Transverse colon (tissue), 4 donors: ENCODE measurements around the gene ZNRF3. TPM values are rescaled to one million over a fixed set of nuclear protein-coding genes. Genes with fewer than 3 reads are reported as not detected.

Experiments
- DNase-seq: peaks from one replicate; pipeline ENCODE4 v3.0.0-alpha.2; 2019
- H3K27ac ChIP-seq, 4 donors: fragments of 200-600 bp; sonication (generic); 2 replicates each; pipeline ENCODE4 v1.5.1; 2016 to 2018; ENCODE audit warnings: inconsistent platforms in 4 of 4
- H3K27me3 ChIP-seq: fragments of 200-600 bp; sonication (generic); 2 replicates; pipeline ENCODE4 v1.5.1; 2017; ENCODE audit warnings: inconsistent platforms
- H3K36me3 ChIP-seq, 4 donors: fragments of 200-600 bp; sonication (generic); 2 replicates each; pipeline ENCODE4 v1.5.1; 2017 to 2019; ENCODE audit warnings: inconsistent platforms in 4 of 4
- H3K4me1 ChIP-seq, 4 donors: fragments of 200-600 bp; sonication (generic); 2 replicates each; pipeline ENCODE4 v1.5.1; 2017 to 2020; ENCODE audit warnings: inconsistent platforms in 4 of 4
- H3K4me3 ChIP-seq, 4 donors: fragments of 200-600 bp; sonication (generic); 1 replicate in 1 of 4; 2 replicates in 3 of 4; pipeline versions ENCODE4 v1.5.1 to v1.6.1; 2017 to 2019; ENCODE audit warnings: inconsistent platforms in 4 of 4
- H3K9me3 ChIP-seq, 2 donors: fragments of 200-600 bp; sonication (generic); 2 replicates each; pipeline ENCODE4 v1.5.1; 2017 to 2019; ENCODE audit warnings: inconsistent platforms in 2 of 2
- EP300 ChIP-seq: sonication (generic); formaldehyde crosslinking; IDR thresholded peaks from one replicate; pipeline ENCODE4 v1.6.1; 2017; ENCODE audit warnings: antibody characterized with exemption, low read depth
- POLR2A ChIP-seq: fragments of 450-650 bp; IDR thresholded peaks from one replicate; pipeline ENCODE4 v1.6.1; 2016; ENCODE audit warnings: antibody characterized with exemption, mild to moderate bottlenecking, moderate library complexity
- POLR2AphosphoS5 ChIP-seq, 3 donors: sonication (generic); formaldehyde crosslinking; IDR thresholded peaks; one replicate each; pipeline ENCODE4 v1.6.1; 2016; ENCODE audit warnings: antibody characterized with exemption in 3 of 3
- WGBS, 2 donors: methylation state at CpG; one replicate each; pipeline ENCODE4 v1.1.5; 2018; ENCODE audit warnings: low coverage in 1 of 2; 5-methylcytosine and 5-hydroxymethylcytosine counted together
- in situ Hi-C, 4 donors: fragments of 200-750 bp; cut with MboI; loops; one replicate each; pipeline versions ENCODE4 v1.15.0 to v1.15.1; 2017; ENCODE audit warnings: low sequenced_read_pairs in 3 of 4, low pct_ligation_motif_present in 1 of 4, low pct_unique_long_range_greater_than_20kb in 1 of 4
- intact Hi-C: fragments of 100-400 bp; cut with DNase I; formaldehyde crosslinking; loops from one replicate; pipeline ENCODE4 v1.15.1; 2023; ENCODE audit warnings: low total_unique reads
- total RNA-seq, 4 donors: library from RNA; depleted of rRNA; stranded (reverse); fragments of >200 nt; gene quantifications; one replicate each; pipeline ENCODE4 v1.1.0, GENCODE V29; 2016
- TF ChIP-seq, protein P1 (sequence below), 5 experiments: fragments of 200-600 bp in 3 of 5; fragments of 450-650 bp in 2 of 5; sonication (generic) in 3 of 5; IDR thresholded peaks; 1 replicate in 2 of 5; 2 replicates in 3 of 5; pipeline ENCODE4 v1.5.1; 2016 to 2017; ENCODE audit warnings: antibody characterized with exemption in 5 of 5, inconsistent platforms in 3 of 5, mild to moderate bottlenecking in 2 of 5, moderate library complexity in 1 of 5

The ZNRF3 gene
- total RNA-seq, 4 donors from 2014 or later = 4.5 to 10.7 (median 8.3) TPM

GRCh38 chr22:29006346-29006745 is 123.0 kb downstream of the ZNRF3 start:
- no peak for DNase-seq
- H3K36me3 ChIP-seq = no peaks in the 10 kb centered on the region
- H3K4me1 ChIP-seq = peaks cover 8 to 28% (median 19%) of the 10 kb centered on the region in 4 donors
- WGBS, 2 donors = 58 to 79% methylated on average over 4 to 8 of the region's 8 CpGs
- no peak for TF ChIP-seq POLR2A
- no peak for TF ChIP-seq EP300
- TF ChIP-seq, protein P1, sequence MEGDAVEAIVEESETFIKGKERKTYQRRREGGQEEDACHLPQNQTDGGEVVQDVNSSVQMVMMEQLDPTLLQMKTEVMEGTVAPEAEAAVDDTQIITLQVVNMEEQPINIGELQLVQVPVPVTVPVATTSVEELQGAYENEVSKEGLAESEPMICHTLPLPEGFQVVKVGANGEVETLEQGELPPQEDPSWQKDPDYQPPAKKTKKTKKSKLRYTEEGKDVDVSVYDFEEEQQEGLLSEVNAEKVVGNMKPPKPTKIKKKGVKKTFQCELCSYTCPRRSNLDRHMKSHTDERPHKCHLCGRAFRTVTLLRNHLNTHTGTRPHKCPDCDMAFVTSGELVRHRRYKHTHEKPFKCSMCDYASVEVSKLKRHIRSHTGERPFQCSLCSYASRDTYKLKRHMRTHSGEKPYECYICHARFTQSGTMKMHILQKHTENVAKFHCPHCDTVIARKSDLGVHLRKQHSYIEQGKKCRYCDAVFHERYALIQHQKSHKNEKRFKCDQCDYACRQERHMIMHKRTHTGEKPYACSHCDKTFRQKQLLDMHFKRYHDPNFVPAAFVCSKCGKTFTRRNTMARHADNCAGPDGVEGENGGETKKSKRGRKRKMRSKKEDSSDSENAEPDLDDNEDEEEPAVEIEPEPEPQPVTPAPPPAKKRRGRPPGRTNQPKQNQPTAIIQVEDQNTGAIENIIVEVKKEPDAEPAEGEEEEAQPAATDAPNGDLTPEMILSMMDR (IDR thresholded peaks at IDR 0.05) = no peak
- no peak for TF ChIP-seq POLR2AphosphoS5 (IDR thresholded peaks at IDR 0.05)
- in situ Hi-C loops = no loop called here
- no peaks in the 10 kb centered on the region for H3K9me3 ChIP-seq
- intact Hi-C loops = no loop called here
- no peak overlapping the region for H3K4me3 ChIP-seq
- no peaks in the 10 kb centered on the region for H3K27me3 ChIP-seq
- no peak overlapping the region for H3K27ac ChIP-seq

- no peak for DNase-seq
- Histone ChIP-seq H3K36me3 (no peaks in the 10 kb centered on the region), H3K27me3 (no peaks in the 10 kb centered on the region), H3K27ac (no peak overlapping the region), H3K4me3 (no peak overlapping the region), H3K9me3 (no peaks in the 10 kb centered on the region), H3K4me1 (peaks cover 8 to 36% (median 29%) of the 10 kb centered on the region in 4 donors)
- WGBS, 2 donors = 91 to 100% methylated on average over 4 to 5 of the region's 5 CpGs
- in situ Hi-C loops = no loop called here
- intact Hi-C loops = no loop called here
- TF ChIP-seq EP300 (no peak), POLR2AphosphoS5 (IDR thresholded peaks at IDR 0.05) (no peak), POLR2A (no peak)
- TF ChIP-seq, protein P1 (IDR thresholded peaks at IDR 0.05) = no peak
These were observed 125.8 kb downstream of the ZNRF3 start for GRCh38 chr22:29009148-29009547.

DNA sequence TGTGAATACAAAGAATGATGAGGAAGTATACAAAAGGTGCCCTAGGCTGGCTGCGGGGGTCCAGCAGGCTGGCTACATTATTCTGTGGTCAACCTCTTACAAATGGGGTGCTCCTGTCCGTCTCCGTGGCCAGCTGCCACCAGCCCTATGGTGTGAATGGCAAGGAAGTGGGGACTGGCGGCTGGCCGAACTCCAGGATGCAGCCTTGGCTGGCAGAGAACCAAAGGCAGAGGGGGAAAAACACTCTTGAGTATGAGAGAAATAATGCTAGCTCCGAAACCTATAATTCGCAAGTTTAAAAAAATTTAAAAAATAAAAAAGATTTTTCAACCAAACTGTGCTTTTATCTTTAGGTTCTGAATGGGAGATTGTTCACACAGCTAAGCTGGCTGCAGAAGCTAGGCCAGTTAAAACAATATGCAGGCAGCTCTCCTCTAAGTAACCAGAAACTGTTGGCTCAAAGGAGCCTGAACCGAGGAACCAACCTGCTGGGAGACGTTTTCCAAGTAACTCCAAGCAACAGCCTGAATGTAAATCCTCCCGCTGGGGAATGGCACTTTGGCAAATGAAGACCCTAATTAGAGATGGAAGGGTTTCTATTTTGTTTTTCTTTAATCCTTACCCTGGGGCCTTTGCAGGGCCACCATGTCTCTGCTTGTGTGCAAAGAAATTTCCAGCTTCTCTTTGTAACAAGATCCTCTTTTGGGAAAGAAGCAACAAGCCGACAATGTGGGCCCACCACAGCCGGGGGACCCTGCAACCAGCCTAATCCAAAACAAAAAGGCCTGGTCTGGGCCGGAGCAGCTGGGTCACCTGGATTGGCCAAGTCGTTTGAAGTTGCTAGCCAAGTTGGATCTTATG is 128.1 kb downstream of the ZNRF3 start:
- H3K4me3 ChIP-seq = no peak overlapping the region
- no peaks in the 10 kb centered on the region for H3K36me3 ChIP-seq
- 52% methylated on average over 4 to 14 of the region's 14 CpGs for WGBS, 2 donors
- TF ChIP-seq POLR2AphosphoS5 (IDR thresholded peaks at IDR 0.05) (no peak), EP300 (no peak), POLR2A (no peak)
- TF ChIP-seq, protein P1 (IDR thresholded peaks at IDR 0.05) = no peak
- intact Hi-C loops (no loop called here), in situ Hi-C loops (no loop called here)
- H3K27me3 ChIP-seq = no peaks in the 10 kb centered on the region
- peaks cover 0 to 24% (median 19%) of the 10 kb centered on the region in 4 donors for H3K4me1 ChIP-seq
- DNase-seq = peak; percentile 57
- no peaks in the 10 kb centered on the region for H3K9me3 ChIP-seq
- H3K27ac ChIP-seq = peak overlapping the region; percentile 41 to 77 (median 65)

DNA sequence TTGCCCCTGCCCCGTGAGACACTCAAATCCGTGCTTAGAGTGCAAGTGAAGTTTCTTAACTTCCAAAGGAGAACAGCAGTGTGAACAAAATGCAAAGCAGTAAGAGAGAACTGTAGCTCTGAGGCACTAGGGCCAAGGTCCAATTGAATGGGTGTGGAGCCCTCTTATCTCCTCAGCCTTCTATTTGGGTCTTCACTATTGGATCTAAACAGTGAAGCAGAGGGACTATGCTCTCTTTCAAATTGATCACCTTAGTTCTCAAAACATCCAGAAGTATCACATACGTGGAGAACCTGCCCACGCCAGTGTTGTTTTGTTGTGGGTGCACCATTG is 128.7 kb downstream of the ZNRF3 start:
- intact Hi-C loops (no loop called here), in situ Hi-C loops (no loop called here)
- peak; percentile 32 for DNase-seq
- H3K4me1 ChIP-seq = peaks cover 0 to 26% (median 22%) of the 10 kb centered on the region in 4 donors
- H3K36me3 ChIP-seq = no peaks in the 10 kb centered on the region
- no peaks in the 10 kb centered on the region for H3K9me3 ChIP-seq
- H3K27me3 ChIP-seq = no peaks in the 10 kb centered on the region
- H3K27ac ChIP-seq = peak overlapping the region; percentile 41 to 77 (median 65)
- TF ChIP-seq EP300 = no peak
- TF ChIP-seq, protein P1 (IDR thresholded peaks at IDR 0.05) = no peak
- peak in 1 of 3 donors; percentile 7 for TF ChIP-seq POLR2AphosphoS5 (IDR thresholded peaks at IDR 0.05)
- no peak overlapping the region for H3K4me3 ChIP-seq
- 49 to 79% methylated on average over 2 to 4 of the region's 4 CpGs for WGBS, 2 donors
